ENCODE measurements around the gene STARD8. TPM values are rescaled to one million over a fixed set of nuclear protein-coding genes. Genes with fewer than 3 reads are reported as not detected.

Gene STARD8
- total RNA-seq (2014; rRNA removed; shearing (Covaris generic)) (not detected in 2 replicates), total RNA-seq (2022) (not detected in 2 replicates), Bru-seq, nascent RNA (percentile 7 among the genes with signal in this experiment), BruChase-seq, experiment 1, labeled RNA remaining after a 6-hour chase (percentile 25 among the genes with signal in this experiment), BruChase-seq, experiment 2, labeled RNA remaining after a 2-hour chase (percentile 12 among the genes with signal in this experiment)
- long read RNA-seq, partial matches to known transcripts, result 1 of 1 reads
- long read RNA-seq, other reads (novel, unspliced or antisense), result 0 of 1 reads

- Histone ChIP-seq H2AFZ (ENCODE audit: low read length) (no peak within 1 kb of the TSS), H3K4me2 (ENCODE audit: low read length) (no peak within 1 kb of the TSS), H3K27ac (ENCODE audit: low read depth, low read length, poor library complexity, severe bottlenecking) (no peak within 1 kb of the TSS), H3K9me2 (ENCODE audit: insufficient read depth, low read length) (no peaks in the 10 kb centered on the region), H3K4me3 (ENCODE audit: low read depth, low read length, poor library complexity, severe bottlenecking) (no peak within 1 kb of the TSS), H4K20me1 (ENCODE audit: insufficient read depth, low read length) (no peaks in the 10 kb centered on the region), H3K9me3 (ENCODE audit: low read length) (no peaks in the 10 kb centered on the region), H3K4me1 (ENCODE audit: insufficient read depth, low read length, poor library complexity, severe bottlenecking) (no peaks in the 10 kb centered on the region), H3K36me3 (ENCODE audit: insufficient read depth, low read length) (no peaks in the 10 kb centered on the region), H3K79me2 (ENCODE audit: insufficient read depth, low read depth, low read length) (no peaks in the 10 kb centered on the region)
- BruUV-seq (replicated peaks), result no TSS peak
- TF ChIP-seq CTCF (conservative IDR thresholded peaks at IDR 0.05; ENCODE audit: low read length) (no peak), EZH2phosphoT487 (IDR thresholded peaks at IDR 0.05; ENCODE audit: borderline replicate concordance, low read depth, low read length) (no peak)
- DNase-seq (ENCODE audit: low spot score), result no peak
- POLR2A ChIA-PET, result no interaction called here
- intact Hi-C loops (cut with micrococcal nuclease; ENCODE audit: unreplicated experiment), result no loop called here
- CTCF ChIA-PET (ENCODE audit: unreplicated experiment), result no interaction called here
These were observed at the start of gene STARD8 for GRCh38 chrX:68647156-68647957. Gene STARD8, plus strand, starts transcription at chrX:68647666. Its CDS starts 217 bp downstream, at chrX:68647883.

GRCh38 chrX:68598841-68599240, 48.6 kb upstream of the STARD8 start:
- DNase-seq (ENCODE audit: low spot score), result no peak
- H3K4me3 ChIP-seq (ENCODE audit: low read depth, low read length, poor library complexity, severe bottlenecking), result no peak overlapping the region
- H2AFZ ChIP-seq (ENCODE audit: low read length), result no peak overlapping the region
- H3K9me3 ChIP-seq (ENCODE audit: low read length), result no peaks in the 10 kb centered on the region
- H4K20me1 ChIP-seq (ENCODE audit: insufficient read depth, low read length), result no peaks in the 10 kb centered on the region
- ChIA-PET CTCF (ENCODE audit: unreplicated experiment) (no interaction called here), POLR2A (no interaction called here)
- H3K9me2 ChIP-seq (ENCODE audit: insufficient read depth, low read length), result no peaks in the 10 kb centered on the region
- H3K36me3 ChIP-seq (ENCODE audit: insufficient read depth, low read length), result no peaks in the 10 kb centered on the region
- no peaks in the 10 kb centered on the region for H3K79me2 ChIP-seq (ENCODE audit: insufficient read depth, low read depth, low read length)
- no TSS peak for BruUV-seq (replicated peaks)
- intact Hi-C loops (cut with micrococcal nuclease; ENCODE audit: unreplicated experiment), result no loop called here
- H3K4me2 ChIP-seq (ENCODE audit: low read length), result no peak overlapping the region
- H3K4me1 ChIP-seq (ENCODE audit: insufficient read depth, low read length, poor library complexity, severe bottlenecking), result no peaks in the 10 kb centered on the region
- H3K27ac ChIP-seq (ENCODE audit: low read depth, low read length, poor library complexity, severe bottlenecking), result no peak overlapping the region
- no peak for TF ChIP-seq EZH2phosphoT487 (IDR thresholded peaks at IDR 0.05; ENCODE audit: borderline replicate concordance, low read depth, low read length)
- no peak for TF ChIP-seq CTCF (conservative IDR thresholded peaks at IDR 0.05; ENCODE audit: low read length)

All from OCI-LY7 (cell line).